GM12872 (cell line): ENCODE data around the gene NCAPG2.

Source experiments
- CTCF ChIP-seq: IDR thresholded peaks from 3 replicates; pipeline ENCODE4 v1.5.1; 2011; ENCODE audit warnings: low read depth, mild to moderate bottlenecking, low read length, moderate library complexity; ENCODE audit not compliant: insufficient read depth

Gene NCAPG2

DNA sequence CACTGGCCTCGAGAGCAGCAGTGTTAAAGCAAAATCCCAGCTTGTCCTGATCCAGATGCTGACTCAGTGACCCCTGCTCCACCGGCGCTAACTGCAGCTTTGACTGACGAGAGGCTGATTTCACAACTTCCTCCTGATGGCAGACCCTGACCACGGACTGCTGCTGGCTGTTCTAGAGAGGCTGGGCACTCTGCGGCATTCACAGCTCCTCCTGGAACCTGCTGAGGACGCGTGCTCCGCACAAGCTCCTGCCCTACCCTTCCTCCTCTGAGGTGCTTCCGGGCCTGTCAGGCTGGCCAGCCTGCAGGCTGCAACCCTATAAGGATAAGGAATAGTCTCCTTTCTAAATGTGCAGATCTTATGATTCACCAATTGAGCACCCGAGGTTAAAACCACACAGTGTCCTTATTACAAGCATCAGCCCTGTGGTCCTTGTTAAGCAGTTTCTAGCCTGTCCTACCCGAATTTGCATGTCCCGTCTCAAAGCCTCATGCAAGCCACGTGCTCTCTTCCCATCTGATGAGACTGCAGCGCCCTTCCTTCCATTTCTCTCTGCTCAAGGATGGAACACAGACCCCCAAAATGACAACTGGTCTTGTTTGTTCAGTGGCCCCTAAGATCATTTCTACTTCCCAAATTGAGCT is 35.5 kb upstream of the NCAPG2 start:
- no peak for TF ChIP-seq CTCF

DNA sequence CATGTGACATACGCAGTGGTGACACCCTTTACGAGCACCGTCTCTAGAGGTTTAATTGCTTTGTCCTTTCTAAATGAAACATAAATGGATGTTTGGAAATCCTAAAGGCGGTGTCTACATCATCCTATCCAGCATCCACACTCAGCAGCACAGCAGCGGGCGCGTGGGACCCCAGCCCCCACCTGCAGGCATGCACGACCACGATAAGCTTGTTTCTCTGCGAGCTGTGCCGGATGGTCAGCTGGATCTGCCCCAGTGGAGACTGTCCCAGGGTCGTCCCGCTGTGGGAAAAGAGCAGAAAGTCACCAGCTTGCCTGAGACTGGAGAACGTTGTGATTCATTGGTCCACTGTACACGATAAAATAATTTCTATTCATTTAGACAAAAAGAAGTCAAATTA is 34.2 kb upstream of the NCAPG2 start:
- no peak for TF ChIP-seq CTCF

- TF ChIP-seq CTCF: no peak
Observed at GRCh38 chr7:158737064-158737695, 32.6 kb upstream of the NCAPG2 start.

GRCh38 chr7:158735935-158736334 is 31.3 kb upstream of the NCAPG2 start:
- no peak for TF ChIP-seq CTCF

- no peak for TF ChIP-seq CTCF
Observed at GRCh38 chr7:158734861-158735260, 30.3 kb upstream of the NCAPG2 start.

GRCh38 chr7:158733775-158734494 is 29.3 kb upstream of the NCAPG2 start:
- no peak for TF ChIP-seq CTCF

DNA sequence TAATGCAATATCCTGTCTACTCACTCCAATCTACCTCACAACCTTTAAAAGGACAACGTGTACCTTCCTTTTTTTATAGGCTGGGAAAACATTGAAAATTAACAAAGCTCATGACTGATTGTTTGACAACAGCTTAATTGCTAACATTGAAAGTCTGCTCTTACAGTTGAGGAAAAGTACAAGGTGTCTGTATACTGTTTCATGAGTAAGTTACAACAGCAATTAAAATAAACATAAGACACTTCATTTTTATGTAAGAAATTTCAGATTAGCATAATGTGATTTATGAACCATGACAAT is 28.6 kb upstream of the NCAPG2 start:
- no peak for TF ChIP-seq CTCF
